ENCODE measurements around the gene ABCC8.

ABCC8 gene

GRCh38 chr11:17375547-17375946 lies 101.1 kb downstream of the ABCC8 start:
- Histone ChIP-seq H3K9me3 (ENCODE audit: control insufficient read depth in 2 of 2, low read length in 2 of 2) (peaks cover 23 to 30% of the 10 kb centered on the region in 2 donors), H3K9ac (ENCODE audit: low read length in 2 of 2) (no peak overlapping the region), H3K27me3 (ENCODE audit: control insufficient read depth in 1 of 2, insufficient read depth in 2 of 2, low read length in 2 of 2) (no peaks in the 10 kb centered on the region), H3K36me3 (ENCODE audit: control insufficient read depth in 2 of 2, insufficient read depth in 2 of 2, low read length in 2 of 2) (peaks cover 28 to 31% of the 10 kb centered on the region in 2 donors), H3K4me1 (ENCODE audit: control insufficient read depth, insufficient read depth, low read length) (no peaks in the 10 kb centered on the region), H3K4me3 (ENCODE audit: low read length in 2 of 2) (no peak overlapping the region), H3K27ac (ENCODE audit: low read length) (no peak overlapping the region)

- Histone ChIP-seq H3K27ac (ENCODE audit: low read length) (no peak overlapping the region), H3K9me3 (ENCODE audit: control insufficient read depth in 2 of 2, low read length in 2 of 2) (peaks cover 35 to 37% of the 10 kb centered on the region in 2 donors), H3K4me1 (ENCODE audit: control insufficient read depth, insufficient read depth, low read length) (no peaks in the 10 kb centered on the region), H3K9ac (ENCODE audit: low read length in 2 of 2) (no peak overlapping the region), H3K27me3 (ENCODE audit: control insufficient read depth in 1 of 2, insufficient read depth in 2 of 2, low read length in 2 of 2) (no peaks in the 10 kb centered on the region), H3K36me3 (ENCODE audit: control insufficient read depth in 2 of 2, insufficient read depth in 2 of 2, low read length in 2 of 2) (peaks cover 52 to 55% of the 10 kb centered on the region in 2 donors), H3K4me3 (ENCODE audit: low read length in 2 of 2) (no peak overlapping the region)
These were observed 105.0 kb downstream of the ABCC8 start for GRCh38 chr11:17371614-17372013.

GRCh38 chr11:17369684-17370243 lies 106.9 kb downstream of the ABCC8 start:
- Histone ChIP-seq H3K9me3 (ENCODE audit: control insufficient read depth in 2 of 2, low read length in 2 of 2) (peaks cover 35 to 37% of the 10 kb centered on the region in 2 donors), H3K9ac (ENCODE audit: low read length in 2 of 2) (no peak overlapping the region), H3K36me3 (ENCODE audit: control insufficient read depth in 2 of 2, insufficient read depth in 2 of 2, low read length in 2 of 2) (peaks cover 52 to 55% of the 10 kb centered on the region in 2 donors), H3K27me3 (ENCODE audit: control insufficient read depth in 1 of 2, insufficient read depth in 2 of 2, low read length in 2 of 2) (no peaks in the 10 kb centered on the region), H3K4me3 (ENCODE audit: low read length in 2 of 2) (no peak overlapping the region), H3K27ac (ENCODE audit: low read length) (no peak overlapping the region), H3K4me1 (ENCODE audit: control insufficient read depth, insufficient read depth, low read length) (no peaks in the 10 kb centered on the region)

GRCh38 chr11:17369094-17369493 lies 107.6 kb downstream of the ABCC8 start:
- Histone ChIP-seq H3K9me3 (ENCODE audit: control insufficient read depth in 2 of 2, low read length in 2 of 2) (peaks cover 35 to 37% of the 10 kb centered on the region in 2 donors), H3K9ac (ENCODE audit: low read length in 2 of 2) (no peak overlapping the region), H3K27ac (ENCODE audit: low read length) (no peak overlapping the region), H3K36me3 (ENCODE audit: control insufficient read depth in 2 of 2, insufficient read depth in 2 of 2, low read length in 2 of 2) (peaks cover 52 to 55% of the 10 kb centered on the region in 2 donors), H3K4me1 (ENCODE audit: control insufficient read depth, insufficient read depth, low read length) (no peaks in the 10 kb centered on the region), H3K4me3 (ENCODE audit: low read length in 2 of 2) (no peak overlapping the region), H3K27me3 (ENCODE audit: control insufficient read depth in 1 of 2, insufficient read depth in 2 of 2, low read length in 2 of 2) (no peaks in the 10 kb centered on the region)

GRCh38 chr11:17368551-17368950 lies 108.1 kb downstream of the ABCC8 start:
- Histone ChIP-seq H3K4me3 (ENCODE audit: low read length in 2 of 2) (no peak overlapping the region), H3K27me3 (ENCODE audit: control insufficient read depth in 1 of 2, insufficient read depth in 2 of 2, low read length in 2 of 2) (no peaks in the 10 kb centered on the region), H3K9ac (ENCODE audit: low read length in 2 of 2) (no peak overlapping the region), H3K27ac (ENCODE audit: low read length) (no peak overlapping the region), H3K4me1 (ENCODE audit: control insufficient read depth, insufficient read depth, low read length) (no peaks in the 10 kb centered on the region), H3K9me3 (ENCODE audit: control insufficient read depth in 2 of 2, low read length in 2 of 2) (peaks cover 33 to 37% of the 10 kb centered on the region in 2 donors), H3K36me3 (ENCODE audit: control insufficient read depth in 2 of 2, insufficient read depth in 2 of 2, low read length in 2 of 2) (peaks cover 51% of the 10 kb centered on the region in 2 donors)

GRCh38 chr11:17366495-17366894 lies 110.2 kb downstream of the ABCC8 start:
- Histone ChIP-seq H3K36me3 (ENCODE audit: control insufficient read depth in 2 of 2, insufficient read depth in 2 of 2, low read length in 2 of 2) (peaks cover 31 to 35% of the 10 kb centered on the region in 2 donors), H3K27ac (ENCODE audit: low read length) (no peak overlapping the region), H3K9me3 (ENCODE audit: control insufficient read depth in 2 of 2, low read length in 2 of 2) (peaks cover 13 to 24% of the 10 kb centered on the region in 2 donors), H3K27me3 (ENCODE audit: control insufficient read depth in 1 of 2, insufficient read depth in 2 of 2, low read length in 2 of 2) (no peaks in the 10 kb centered on the region), H3K4me3 (ENCODE audit: low read length in 2 of 2) (no peak overlapping the region), H3K4me1 (ENCODE audit: control insufficient read depth, insufficient read depth, low read length) (no peaks in the 10 kb centered on the region), H3K9ac (ENCODE audit: low read length in 2 of 2) (no peak overlapping the region)

- Histone ChIP-seq H3K9ac (ENCODE audit: low read length in 2 of 2) (no peak overlapping the region), H3K36me3 (ENCODE audit: control insufficient read depth in 2 of 2, insufficient read depth in 2 of 2, low read length in 2 of 2) (no peaks in the 10 kb centered on the region), H3K27me3 (ENCODE audit: control insufficient read depth in 1 of 2, insufficient read depth in 2 of 2, low read length in 2 of 2) (no peaks in the 10 kb centered on the region), H3K4me3 (ENCODE audit: low read length in 2 of 2) (no peak overlapping the region), H3K9me3 (ENCODE audit: control insufficient read depth in 2 of 2, low read length in 2 of 2) (no peaks in the 10 kb centered on the region), H3K4me1 (ENCODE audit: control insufficient read depth, insufficient read depth, low read length) (peaks cover 6% of the 10 kb centered on the region), H3K27ac (ENCODE audit: low read length) (no peak overlapping the region)
These were observed 122.0 kb downstream of the ABCC8 start for GRCh38 chr11:17354601-17354991.

- Histone ChIP-seq H3K27me3 (ENCODE audit: control insufficient read depth in 1 of 2, insufficient read depth in 2 of 2, low read length in 2 of 2) (no peaks in the 10 kb centered on the region), H3K36me3 (ENCODE audit: control insufficient read depth in 2 of 2, insufficient read depth in 2 of 2, low read length in 2 of 2) (no peaks in the 10 kb centered on the region), H3K4me3 (ENCODE audit: low read length in 2 of 2) (peak overlapping the region; percentile 82 to 91), H3K9me3 (ENCODE audit: control insufficient read depth in 2 of 2, low read length in 2 of 2) (no peaks in the 10 kb centered on the region), H3K9ac (ENCODE audit: low read length in 2 of 2) (peak overlapping the region; percentile 30 to 72), H3K27ac (ENCODE audit: low read length) (peak overlapping the region; percentile 69), H3K4me1 (ENCODE audit: control insufficient read depth, insufficient read depth, low read length) (peaks cover 6% of the 10 kb centered on the region)
These were observed 122.6 kb downstream of the ABCC8 start for GRCh38 chr11:17353821-17354600.

- no peaks in the 10 kb centered on the region for H3K36me3 ChIP-seq (ENCODE audit: control insufficient read depth in 2 of 2, insufficient read depth in 2 of 2, low read length in 2 of 2)
These were observed 123.5 kb downstream of the ABCC8 start for GRCh38 chr11:17352950-17353820.

GRCh38 chr11:17351510-17352176 lies 125.0 kb downstream of the ABCC8 start, which contains the start of gene NCR3LG1:
Gene NCR3LG1 (plus strand): TSS chr11:17351800. CDS start chr11:17351970, 170 bp downstream.
- Histone ChIP-seq H3K9me3 (ENCODE audit: control insufficient read depth in 2 of 2, low read length in 2 of 2) (no peaks in the 10 kb centered on the region), H3K27me3 (ENCODE audit: control insufficient read depth in 1 of 2, insufficient read depth in 2 of 2, low read length in 2 of 2) (no peaks in the 10 kb centered on the region), H3K4me3 (ENCODE audit: low read length in 2 of 2) (peak within 1 kb of the TSS; percentile 82 to 91), H3K4me1 (ENCODE audit: control insufficient read depth, insufficient read depth, low read length) (peaks cover 6% of the 10 kb centered on the region), H3K36me3 (ENCODE audit: control insufficient read depth in 2 of 2, insufficient read depth in 2 of 2, low read length in 2 of 2) (no peaks in the 10 kb centered on the region), H3K27ac (ENCODE audit: low read length) (peak within 1 kb of the TSS; percentile 69), H3K9ac (ENCODE audit: low read length in 2 of 2) (peak within 1 kb of the TSS; percentile 42 to 72)

More at GRCh38 chr11:17352950-17353820, 123.5 kb downstream of the ABCC8 start:
- H3K9ac ChIP-seq (ENCODE audit: low read length in 2 of 2), result peak overlapping the region; percentile 58 to 72
- no peaks in the 10 kb centered on the region for H3K27me3 ChIP-seq (ENCODE audit: control insufficient read depth in 1 of 2, insufficient read depth in 2 of 2, low read length in 2 of 2)
- H3K4me1 ChIP-seq (ENCODE audit: control insufficient read depth, insufficient read depth, low read length), result peaks cover 6% of the 10 kb centered on the region
- H3K4me3 ChIP-seq (ENCODE audit: low read length in 2 of 2), result peak overlapping the region; percentile 82 to 91
- H3K27ac ChIP-seq (ENCODE audit: low read length), result peak overlapping the region; percentile 69
- no peaks in the 10 kb centered on the region for H3K9me3 ChIP-seq (ENCODE audit: control insufficient read depth in 2 of 2, low read length in 2 of 2)
